Raji (cell line): ENCODE results near the gene PALB2.

Experiments used
- POLR2A ChIP-seq: IDR thresholded peaks from 2 replicates; pipeline ENCODE4 v1.6.1; 2011; ENCODE audit warnings: low read depth, low read length, control low read depth; ENCODE audit not compliant: insufficient read depth

The PALB2 gene

GRCh38 chr16:23640931-23641765 is at the start of gene PALB2, which contains the start of gene DCTN5:
TSS of gene PALB2 (minus strand) at chr16:23641310. CDS start at chr16:23641157, 153 bp downstream.
TSS of gene DCTN5 (plus strand) at chr16:23641466. CDS start at chr16:23641543, 77 bp downstream.
- TF ChIP-seq POLR2A = peak; percentile 86; the same call in 1 of the 2 replicates

- TF ChIP-seq POLR2A = no peak
These were observed 48.5 kb upstream of the PALB2 start for GRCh38 chr16:23689442-23690187.

DNA sequence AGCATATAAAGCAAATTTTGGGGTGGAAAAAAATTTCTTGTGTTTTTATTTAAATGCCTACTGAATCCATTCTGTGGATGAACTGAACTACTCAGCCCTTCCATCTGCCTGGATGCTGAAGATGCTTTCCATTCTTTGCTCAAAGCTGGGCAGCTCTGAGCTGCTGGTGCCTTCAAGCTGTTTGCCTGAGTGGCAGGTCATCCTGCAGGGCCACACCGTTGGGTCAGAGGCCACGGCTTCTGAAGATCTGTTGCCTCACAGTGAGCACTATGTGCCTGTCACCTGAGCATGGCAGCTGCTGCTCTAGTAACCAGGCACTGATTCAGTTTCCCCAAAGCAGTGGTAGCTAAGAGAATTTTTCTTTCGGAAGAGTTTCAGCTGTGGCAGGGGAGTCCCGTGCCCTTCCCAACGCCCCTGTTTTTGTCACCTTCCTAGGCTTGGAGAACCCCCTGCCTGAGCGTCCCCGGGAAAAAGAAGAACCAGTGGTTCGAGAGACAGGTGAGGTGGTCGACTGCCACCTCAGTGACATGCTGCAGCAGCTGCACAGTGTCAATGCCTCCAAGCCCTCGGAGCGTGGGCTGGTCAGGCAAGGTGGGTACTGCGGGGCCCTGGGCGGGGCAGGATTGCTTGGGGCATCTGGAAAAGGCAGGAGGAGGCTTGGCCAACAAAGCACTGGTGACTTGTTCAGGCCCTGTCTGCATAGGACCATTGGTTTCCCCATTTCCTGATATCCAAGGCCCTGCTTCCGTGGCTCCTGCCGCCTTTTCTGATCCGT is 46.1 kb upstream of the PALB2 start:
- TF ChIP-seq POLR2A = no peak

DNA sequence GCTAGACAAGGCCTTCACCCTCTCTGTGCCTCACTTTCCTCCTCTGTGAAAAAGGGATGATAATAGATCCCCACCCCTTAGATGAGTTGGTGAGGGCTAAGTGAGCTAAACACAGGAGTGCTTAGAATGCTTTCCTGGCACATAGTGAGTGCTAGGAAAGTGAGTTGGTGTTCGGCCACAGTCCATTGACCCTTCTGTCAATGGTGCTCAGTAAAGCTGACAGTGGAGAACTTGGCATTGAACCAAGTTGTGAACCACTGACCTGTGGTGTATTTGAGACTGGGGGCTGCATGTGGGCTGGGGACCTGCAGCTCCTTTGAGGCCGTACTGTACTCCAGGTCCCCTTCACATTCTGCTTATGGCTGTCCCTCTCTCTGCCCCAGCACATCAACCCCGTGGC is 42.4 kb upstream of the PALB2 start:
- TF ChIP-seq POLR2A = no peak

- TF ChIP-seq POLR2A = no peak
These were observed 41.1 kb upstream of the PALB2 start for GRCh38 chr16:23682181-23682580.

DNA sequence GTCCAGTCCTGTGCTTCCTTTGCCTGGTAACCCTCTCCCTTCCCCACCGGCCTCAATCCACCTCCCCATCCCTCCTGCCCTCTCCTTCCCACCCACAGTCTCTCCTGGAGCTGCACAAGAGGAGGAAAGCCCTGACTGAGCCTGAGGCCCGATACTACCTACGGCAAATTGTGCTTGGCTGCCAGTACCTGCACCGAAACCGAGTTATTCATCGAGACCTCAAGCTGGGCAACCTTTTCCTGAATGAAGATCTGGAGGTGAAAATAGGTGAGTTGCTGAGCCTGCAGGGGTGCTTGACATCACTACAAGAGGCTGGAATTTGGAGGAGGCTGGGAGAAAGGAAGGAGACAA is 38.9 kb upstream of the PALB2 start:
- no peak for TF ChIP-seq POLR2A

- TF ChIP-seq POLR2A = no peak; the same call in 1 of the 2 replicates
These were observed 38.3 kb upstream of the PALB2 start for GRCh38 chr16:23679274-23679985.

- TF ChIP-seq POLR2A = peak; percentile 79
These were observed 37.5 kb upstream of the PALB2 start, which contains the start of gene PLK1 for GRCh38 chr16:23678430-23679273. TSS of gene PLK1 (plus strand) at chr16:23678889. CDS start at chr16:23678933, 44 bp downstream.

DNA sequence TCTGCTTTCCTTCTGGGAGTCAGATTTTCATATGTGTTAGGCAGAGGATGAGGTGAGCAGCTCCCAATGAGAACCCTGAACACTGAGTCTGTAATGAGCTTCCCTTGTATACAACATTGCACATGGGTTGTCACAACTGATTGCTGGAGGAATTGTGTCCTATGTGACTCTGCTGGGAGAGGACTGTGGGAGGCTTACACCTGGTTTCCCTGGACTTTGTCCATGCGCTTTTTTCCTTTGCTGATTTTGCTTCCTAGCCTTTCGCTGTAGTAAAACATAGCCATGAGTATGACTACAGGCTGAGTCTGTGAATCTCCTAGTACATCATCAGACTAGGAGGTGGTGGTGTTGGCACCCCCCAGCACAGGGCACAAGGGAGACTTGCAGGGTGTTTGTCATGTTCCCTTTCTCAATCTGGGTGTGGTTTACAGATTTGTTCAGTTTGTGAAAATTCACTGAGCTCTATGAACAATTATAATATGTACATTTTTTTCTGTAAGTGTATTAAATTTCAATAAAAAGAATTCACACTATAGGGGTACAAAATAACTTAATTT is 35.9 kb upstream of the PALB2 start:
- TF ChIP-seq POLR2A = no peak

GRCh38 chr16:23673971-23674614 is 33.0 kb upstream of the PALB2 start:
- no peak for TF ChIP-seq POLR2A

- no peak for TF ChIP-seq POLR2A
These were observed 29.1 kb upstream of the PALB2 start for GRCh38 chr16:23670137-23670776.

GRCh38 chr16:23668873-23669272 is 27.8 kb upstream of the PALB2 start:
- TF ChIP-seq POLR2A = no peak

DNA sequence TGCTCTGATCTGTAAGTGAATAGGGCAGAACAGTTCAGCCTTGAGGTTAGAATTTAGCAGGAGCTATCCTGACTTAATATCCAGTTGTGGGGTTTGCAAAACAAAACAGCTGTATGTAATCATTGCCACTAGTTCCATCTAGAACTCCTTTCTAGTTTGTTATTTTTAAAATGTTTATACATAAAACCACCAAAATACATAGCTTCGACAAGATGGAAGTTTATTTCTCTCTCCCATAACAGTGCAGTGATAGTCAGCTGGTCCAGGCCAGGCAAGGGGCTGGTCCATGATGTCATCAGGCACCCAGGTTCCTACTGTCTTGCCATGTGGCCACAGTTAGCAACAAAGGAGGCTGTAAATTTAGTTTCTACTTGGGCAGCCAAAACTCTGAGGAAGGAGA is 27.1 kb upstream of the PALB2 start:
- no peak for TF ChIP-seq POLR2A

DNA sequence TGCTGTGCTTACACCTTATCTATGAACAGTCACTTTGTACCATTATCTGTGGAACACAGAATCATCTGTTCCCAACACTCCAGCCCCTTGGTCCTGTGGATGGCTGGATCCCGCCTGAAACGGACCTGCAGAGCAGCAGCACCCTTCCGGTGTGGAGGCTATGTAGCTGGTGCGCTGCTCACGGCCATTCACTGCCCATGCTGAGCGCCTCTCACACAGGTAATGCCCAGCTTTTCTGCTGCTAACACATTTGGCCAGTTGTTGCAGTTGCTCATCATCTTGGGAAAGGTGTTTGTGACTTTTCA is 26.2 kb upstream of the PALB2 start:
- no peak for TF ChIP-seq POLR2A
